Measurements from ENCODE around the gene ZEB2.

The ZEB2 gene

DNA sequence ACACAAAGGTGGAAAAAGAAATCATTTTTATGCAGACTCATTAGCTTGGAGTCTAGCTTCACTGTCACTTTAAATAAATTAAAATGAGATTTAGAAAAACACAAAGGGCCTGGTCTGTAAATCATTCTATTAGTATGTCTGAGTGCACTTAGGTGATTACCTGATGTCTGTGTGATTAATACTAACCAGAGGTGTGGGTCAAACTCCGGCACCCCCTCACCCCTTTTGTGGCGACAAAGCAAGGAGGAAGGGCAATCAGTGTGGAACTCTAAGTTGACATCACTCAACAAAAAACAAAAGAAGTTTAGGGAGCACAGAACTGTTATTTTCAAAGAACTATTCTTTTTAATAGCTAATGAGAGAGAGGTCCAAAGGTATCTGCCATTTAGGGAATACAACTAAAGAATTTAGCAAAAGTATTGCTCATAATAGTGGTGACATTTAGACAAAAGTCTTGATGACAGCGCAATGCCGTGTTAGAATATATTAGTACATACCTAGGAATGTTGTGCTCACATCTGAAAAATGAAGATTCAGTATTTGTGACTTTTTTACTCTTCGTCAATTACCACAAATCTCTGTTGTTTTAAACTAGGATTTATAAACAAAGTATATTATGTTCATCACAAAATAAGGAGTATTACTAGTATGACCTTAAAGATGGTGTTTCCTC lies 66.3 kb downstream of the ZEB2 start:
- DNase-seq (ENCODE audit: low read depth in 1 of 2, low spot score in 1 of 2): no peak

DNA sequence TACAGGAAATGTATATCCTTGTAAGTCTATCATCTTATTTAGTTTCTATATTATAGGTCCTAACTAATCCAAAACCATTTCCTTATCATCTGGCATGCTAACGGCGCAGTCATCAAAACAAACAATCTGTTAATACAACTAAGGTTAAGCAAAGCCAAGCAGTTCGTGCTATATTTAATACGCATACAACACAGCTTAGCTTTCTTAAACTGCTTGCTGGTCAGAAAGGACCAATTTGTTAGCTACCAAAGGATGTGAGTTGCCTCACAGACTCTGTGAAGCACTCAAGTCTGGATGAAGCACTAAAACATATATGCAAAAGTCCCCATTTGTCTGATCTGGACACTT lies 67.0 kb downstream of the ZEB2 start:
- no peak for DNase-seq (ENCODE audit: low read depth in 1 of 2, low spot score in 1 of 2)

DNA sequence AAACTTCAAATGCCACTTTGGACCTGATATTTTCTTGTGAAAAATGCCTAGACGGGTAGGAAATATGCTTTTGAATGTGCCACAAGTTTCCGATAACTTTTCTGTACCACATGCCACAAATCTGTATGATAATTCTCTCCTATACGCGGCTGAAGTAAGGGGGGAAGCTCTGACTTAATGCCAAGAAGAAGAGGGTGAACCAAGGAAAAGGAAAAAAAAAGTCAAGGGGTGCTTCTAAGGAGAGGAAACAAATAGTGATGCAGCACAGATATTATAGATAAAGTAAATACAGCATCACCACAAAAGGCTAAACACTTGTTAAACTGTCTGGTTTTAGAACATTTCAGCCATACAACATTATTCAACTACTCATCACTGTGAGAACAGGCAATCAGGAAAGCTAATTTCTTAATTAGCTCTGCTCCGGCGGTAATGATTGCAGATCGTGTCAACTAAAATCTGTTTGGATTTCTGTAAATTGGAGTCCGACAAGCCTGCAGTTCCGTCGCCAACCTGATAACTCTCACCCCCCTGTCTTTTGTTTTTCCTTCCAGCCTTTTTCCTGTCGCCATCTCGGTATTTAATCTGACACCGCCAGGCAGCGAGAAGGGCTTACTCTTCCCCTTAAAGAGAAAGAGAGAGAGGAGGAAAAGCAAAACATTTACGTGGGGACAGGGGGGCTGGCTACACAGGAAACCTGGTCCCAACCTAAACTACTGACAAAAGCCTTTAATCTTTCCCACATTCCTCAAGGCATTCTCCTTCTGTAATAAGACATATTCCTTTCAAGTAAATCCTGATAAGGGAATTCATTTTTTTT lies 67.5 kb downstream of the ZEB2 start:
- no peak for DNase-seq (ENCODE audit: low read depth in 1 of 2, low spot score in 1 of 2)

DNA sequence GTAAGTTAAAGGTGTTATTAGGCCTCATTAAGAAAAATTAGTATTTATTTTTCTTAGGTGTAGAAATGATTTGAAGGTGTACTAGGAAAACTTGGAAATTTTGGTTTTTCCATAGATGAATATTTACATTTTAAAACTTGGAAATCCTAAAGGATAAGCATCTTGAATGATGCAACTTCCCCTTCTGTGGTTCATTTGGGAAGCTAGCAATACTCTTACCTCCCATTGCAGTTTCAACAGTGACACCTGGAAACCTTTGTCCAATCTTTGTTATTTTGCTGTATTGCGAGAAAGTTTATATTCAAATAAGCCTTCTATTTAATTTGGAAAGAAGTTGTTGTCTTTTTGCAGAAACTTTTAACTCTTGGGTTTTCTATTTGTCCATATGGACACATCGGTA lies 68.5 kb downstream of the ZEB2 start:
- no peak for DNase-seq (ENCODE audit: low read depth in 1 of 2, low spot score in 1 of 2)

DNA sequence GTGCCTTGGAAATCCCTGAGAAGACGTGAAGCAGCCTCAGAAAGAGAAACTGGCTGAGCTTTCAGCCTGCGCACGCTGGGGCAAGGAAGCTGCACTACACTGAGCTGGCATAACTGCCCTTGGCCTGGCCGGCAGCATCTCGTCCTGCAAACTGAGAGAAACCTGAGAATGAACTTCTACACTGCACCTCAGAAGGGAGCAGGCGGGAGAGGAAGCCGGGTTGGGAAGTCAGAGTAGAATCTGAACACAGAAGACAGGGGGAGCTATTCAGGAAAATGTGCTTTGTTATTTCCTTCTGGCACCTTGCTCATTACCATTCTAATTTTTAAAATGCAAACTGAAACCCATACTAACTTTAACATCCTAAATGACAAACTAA lies 70.9 kb downstream of the ZEB2 start:
- no peak for DNase-seq (ENCODE audit: low read depth in 1 of 2, low spot score in 1 of 2)

DNA sequence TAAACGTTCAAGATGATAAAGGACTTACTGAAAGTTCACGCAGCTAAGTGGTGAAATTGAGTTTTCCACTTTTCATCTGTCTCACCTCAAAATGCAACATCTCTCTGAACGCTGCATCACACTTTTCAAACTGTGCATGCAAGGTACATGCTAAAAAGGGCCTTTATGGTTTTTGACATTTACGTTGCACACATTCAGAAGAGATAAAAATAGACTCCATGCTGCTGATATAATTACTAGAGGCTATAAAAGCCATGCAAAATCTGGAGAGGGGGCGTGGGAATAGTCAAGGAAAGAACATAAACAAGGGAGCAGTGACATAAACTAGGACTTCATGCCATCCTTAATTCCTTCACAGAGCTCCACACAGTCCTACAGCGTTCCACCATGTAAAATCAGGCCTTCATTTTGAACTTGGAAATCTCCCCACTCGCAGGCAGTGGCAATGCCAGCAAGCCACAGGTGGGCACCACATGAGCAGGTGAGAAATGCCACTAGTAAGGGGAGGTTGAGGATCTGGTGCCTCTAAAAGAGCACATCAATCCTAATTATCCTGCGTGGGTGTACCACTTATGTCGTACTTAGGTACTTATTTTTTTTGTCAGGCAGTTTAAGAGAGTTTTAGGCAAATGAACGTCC lies 71.4 kb downstream of the ZEB2 start:
- no peak for DNase-seq (ENCODE audit: low read depth in 1 of 2, low spot score in 1 of 2)

DNA sequence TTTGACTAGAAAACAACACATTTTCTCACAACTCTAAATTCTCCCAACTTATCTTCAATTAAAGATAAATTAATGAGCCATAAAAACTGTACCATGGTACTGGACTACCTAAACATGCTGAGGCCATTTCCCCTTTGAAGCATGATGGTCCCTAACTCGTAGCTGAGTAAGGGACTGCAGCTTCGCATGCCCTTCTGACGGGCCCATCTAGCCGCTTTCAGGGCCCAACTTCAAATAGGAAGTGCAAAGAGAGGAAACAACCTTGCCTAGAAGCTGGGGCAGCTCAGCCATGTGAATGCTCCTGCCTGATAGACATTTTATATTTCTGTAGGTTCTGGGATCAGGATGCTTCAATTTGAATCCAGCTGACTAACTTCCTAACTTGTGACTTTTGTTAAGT lies 72.4 kb downstream of the ZEB2 start:
- no peak for DNase-seq (ENCODE audit: low read depth in 1 of 2, low spot score in 1 of 2)

DNA sequence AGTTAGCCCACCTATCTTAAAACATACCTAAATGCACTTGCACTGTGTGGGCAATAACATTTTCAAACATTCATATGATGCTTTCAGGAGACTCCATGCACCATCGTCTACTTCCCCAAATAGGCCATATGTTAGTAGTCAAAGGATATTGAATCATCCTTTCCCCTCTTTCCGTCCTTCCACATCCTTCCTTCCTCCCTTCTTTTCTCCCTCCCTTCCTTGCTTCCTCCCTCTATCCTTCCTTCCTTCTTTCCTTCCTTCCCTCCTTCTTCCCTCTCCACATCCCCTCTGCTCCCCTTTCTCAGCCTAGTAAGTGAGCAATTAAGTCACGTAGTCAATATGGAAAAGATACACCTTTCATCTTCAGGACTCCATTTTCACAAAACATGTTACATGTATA lies 73.8 kb downstream of the ZEB2 start:
- no peak for DNase-seq (ENCODE audit: low read depth in 1 of 2, low spot score in 1 of 2)

DNA sequence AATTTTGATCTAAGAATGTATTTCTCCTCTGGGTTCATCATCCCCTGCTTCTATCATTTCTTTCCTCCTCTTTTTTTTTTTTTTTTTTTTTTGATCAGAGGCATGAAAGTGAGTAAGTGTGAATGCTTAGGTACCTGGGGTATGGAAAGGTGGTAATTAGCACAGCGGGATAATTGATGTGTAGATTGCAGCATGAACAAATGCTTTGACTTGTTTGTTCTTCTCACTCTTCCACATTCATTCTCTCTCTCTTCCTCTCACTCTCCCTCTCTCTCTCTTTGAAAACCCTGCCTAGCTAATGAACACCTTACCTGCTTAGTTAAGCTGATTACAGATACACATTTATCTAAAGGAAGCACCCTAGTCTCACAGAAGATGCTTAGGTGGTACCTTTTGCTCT lies 74.7 kb downstream of the ZEB2 start:
- no peak for DNase-seq (ENCODE audit: low read depth in 1 of 2, low spot score in 1 of 2)

DNA sequence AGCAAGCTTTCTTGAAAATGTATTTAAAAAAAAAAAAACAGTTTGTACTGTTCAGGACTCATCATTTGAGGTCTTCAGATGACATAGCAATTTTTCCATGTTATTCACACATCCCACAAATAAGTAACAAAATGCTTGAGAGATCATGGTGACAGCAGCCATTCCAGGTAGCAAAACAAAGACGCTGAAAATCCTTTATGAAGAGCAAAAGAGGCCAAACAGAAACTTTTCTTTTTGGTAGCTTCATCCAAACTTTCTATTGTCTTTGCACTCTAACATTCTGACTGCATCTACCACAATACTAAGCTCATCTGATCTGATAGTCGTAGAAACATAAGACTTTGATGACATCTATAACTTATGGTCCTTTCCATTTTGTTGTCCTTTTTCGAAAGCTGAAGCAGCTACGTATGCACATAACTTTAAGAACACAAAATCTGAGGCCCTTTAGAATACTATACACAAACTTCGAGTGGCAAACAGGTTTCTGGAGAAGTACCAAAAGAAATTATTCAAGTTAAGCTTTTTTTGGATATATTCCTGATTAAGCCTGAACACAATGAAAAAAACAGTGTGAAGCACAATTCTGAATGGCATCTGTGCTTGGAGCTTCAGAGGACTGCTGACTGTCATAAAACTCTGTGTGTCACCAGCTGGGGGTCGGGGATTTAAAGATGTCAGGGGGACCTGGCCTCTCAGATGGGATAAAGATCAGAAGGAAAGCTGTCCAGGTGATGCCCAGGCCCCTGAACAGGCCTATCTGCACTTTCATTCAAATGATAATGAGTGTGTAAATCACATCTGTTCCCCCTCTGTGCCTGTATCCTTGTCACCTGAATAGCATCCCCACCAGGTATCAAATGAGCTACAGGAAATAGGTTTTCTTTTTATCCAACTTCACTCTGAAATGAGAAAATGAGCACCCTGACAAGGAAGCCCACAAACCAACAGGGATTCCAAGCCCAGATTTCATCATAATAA lies 75.8 kb downstream of the ZEB2 start:
- no peak for DNase-seq (ENCODE audit: low read depth in 1 of 2, low spot score in 1 of 2)

DNA sequence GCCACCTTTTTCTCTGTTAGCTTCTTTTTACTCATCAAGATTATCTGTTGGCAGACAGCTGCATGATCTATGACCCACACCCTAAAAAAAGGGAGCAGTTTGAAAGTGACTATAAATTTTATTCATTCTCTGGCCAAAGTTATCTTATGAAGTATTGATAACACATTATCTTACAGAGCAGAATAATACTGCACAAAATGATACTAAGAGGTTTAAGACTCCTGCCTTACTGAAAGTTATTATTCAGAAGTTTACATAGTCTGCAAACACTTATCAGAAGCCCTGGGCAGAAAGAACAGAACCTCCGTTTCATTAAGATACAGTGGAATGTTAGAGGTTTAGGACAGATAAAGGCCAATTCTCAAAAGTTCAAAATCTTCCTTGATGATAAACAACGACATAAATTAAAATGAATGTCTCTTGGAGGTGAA lies 78.2 kb downstream of the ZEB2 start:
- DNase-seq (ENCODE audit: low read depth in 1 of 2, low spot score in 1 of 2): no peak

DNA sequence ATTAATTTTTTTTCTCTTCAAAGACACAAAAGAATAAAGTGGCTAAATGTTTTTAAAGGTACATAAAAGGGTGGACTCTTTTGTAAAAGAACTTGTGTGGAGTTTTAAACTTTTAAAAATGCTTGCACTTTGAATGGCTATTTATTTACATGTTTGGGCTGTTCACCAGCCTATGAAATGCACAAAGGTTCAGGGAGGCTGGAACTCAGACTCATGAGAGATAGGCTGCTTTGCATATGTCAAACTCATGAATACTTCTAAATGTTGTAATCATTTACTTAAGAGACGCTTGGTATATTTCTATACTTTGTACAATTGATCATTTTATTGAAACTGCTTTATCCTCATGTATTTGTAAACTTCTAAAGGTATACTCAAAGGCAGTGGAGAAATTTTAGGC lies 79.9 kb downstream of the ZEB2 start:
- DNase-seq (ENCODE audit: low read depth in 1 of 2, low spot score in 1 of 2): no peak

DNA sequence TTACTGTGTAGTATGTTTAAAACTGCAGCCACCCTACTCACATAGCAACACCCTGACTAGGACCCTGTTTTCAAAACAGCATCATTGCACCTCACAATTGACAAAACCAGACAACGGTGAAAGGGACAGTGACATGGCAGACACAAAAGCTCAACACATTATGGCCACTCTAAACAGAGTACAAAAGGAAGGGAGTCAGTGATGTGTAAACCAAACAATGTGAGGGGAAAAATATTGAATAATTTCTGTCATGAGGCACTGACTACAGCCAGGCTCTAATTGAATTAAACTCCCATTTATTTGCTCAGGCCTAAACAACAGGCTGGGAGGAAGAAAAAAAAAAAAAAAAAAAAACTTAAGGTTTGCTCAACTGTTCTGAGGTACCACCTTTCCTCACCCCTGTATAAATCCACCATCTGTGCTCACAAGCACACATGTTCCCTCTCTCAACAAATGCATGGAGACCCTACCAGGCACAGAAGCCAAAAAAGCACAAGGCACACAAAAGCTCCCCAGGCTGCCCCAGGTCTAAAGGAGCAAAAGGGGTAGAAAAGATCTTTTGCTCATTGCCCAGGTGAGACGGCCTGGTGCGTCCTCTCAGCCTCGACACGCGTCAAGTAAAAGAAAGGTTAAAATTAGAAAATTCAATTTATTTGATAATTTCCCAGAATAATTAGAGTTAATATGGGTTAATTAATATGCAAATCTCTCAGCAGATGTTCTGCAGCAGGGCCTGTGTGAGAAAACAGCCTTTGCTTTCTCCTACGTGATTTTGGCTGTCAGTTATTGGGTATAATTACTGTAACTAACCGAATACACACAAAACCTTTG lies 80.9 kb downstream of the ZEB2 start:
- no peak for DNase-seq (ENCODE audit: low read depth in 1 of 2, low spot score in 1 of 2)

DNA sequence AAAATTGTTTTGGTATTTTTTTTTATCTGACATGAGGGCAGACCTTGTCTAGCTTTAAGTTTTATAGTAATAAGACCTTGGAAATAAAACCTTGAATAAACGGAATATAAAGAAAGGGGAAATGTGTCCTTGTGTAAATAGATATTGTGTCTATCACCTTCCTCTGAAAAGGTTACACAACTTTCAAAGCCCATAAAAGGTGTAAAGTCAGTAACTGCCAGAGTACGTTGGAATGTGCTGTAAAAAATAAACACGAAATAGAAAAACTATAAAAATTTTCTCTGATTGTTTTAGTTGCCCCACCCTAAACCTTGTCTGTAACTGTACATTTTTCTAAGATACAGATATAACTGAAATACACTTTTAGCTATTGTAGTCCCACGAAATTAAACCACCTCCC lies 82.3 kb downstream of the ZEB2 start:
- no peak for DNase-seq (ENCODE audit: low read depth in 1 of 2, low spot score in 1 of 2)

DNA sequence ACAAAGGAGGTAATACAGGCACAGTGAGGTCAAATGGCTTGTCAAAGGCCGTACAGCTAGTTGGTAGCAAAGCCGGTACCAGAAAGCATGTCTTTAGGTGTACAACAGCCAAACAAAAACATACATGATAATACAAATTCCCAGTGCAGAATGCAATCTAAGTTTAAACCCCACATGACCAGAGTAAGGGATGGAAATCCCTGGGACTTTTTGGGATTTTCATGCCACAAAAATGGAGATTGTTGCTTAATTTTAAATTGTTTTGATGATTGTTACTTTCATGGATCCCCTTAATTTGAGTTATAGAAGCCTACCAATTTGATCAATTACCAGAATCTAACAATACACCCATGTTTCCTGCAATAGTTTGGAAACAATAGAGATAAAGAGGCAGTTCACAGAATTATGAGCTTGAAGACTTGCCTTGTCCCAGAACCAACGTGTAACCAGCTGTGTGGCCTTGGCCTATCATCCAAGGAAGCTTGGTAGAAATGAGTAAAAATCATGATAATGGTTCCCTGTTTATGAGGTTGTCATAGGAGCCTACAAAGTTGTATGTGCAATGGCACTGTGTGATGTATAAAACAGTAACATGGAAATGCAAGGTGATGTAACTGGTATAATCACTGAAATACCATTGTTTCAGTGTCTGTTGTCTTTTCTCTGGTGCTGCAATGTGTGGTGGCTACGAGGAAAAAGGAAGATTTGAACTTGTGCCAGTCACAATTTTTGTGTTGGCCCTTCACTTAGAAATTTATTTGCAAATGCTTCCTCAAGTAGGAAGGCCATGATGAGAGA lies 85.3 kb downstream of the ZEB2 start:
- no peak for DNase-seq (ENCODE audit: low read depth in 1 of 2, low spot score in 1 of 2)

DNA sequence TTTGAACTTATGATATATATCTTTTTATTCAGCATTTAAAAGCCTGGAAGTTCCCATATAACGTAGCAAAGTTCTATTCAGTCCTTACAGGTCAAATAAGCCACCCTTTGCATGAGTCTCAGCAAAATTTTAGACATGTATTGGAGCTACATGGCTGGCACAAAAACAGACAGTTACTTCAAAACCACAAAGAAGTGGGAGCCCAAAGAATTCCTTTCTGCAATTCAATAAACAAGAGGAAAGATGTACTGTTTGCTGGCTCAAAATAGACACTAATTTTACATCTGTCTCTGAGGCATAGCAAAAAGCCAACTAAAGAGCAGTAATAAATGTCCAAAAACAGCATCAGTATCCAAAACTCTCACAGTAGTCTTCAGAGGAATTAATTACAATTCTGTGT lies 87.0 kb downstream of the ZEB2 start:
- no peak for DNase-seq (ENCODE audit: low read depth in 1 of 2, low spot score in 1 of 2)

DNA sequence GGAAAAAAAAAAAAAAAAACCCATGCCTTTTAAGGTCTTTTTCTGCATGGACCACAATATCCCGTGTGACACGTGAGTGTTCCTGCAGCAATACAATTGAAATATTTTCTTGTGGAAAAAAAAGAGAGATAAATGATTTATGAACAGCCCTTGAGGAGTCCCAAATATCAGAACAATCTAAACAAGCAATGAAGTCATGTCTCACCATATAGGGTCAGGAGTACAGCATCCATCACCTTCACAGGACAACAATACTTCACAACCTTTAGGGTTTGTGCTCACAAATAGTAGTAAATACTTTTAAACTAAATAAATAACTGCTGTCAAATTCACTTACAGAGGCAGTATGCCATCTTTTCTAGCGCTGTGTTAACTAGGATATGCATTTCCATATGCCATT lies 87.9 kb downstream of the ZEB2 start:
- no peak for DNase-seq (ENCODE audit: low read depth in 1 of 2, low spot score in 1 of 2)

DNA sequence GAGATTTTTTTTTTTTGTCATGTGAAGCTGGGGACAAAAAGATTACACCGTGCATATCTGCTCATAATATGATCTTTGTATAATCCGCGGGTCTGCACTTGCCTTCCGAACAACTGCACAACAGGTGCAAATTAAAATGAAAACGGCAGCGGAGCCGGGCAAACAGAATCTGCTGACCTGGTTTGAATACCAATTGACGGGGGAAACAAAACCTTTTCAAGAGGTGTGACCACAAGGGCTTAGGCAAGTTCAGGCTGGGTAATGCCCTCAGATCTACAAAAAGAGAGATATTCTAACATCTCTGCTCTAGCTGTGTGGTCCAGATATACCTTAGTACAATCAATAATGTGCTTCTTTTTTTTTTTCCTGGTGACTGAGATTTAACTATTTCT lies 88.5 kb downstream of the ZEB2 start:
- DNase-seq (ENCODE audit: low read depth in 1 of 2, low spot score in 1 of 2): no peak

DNA sequence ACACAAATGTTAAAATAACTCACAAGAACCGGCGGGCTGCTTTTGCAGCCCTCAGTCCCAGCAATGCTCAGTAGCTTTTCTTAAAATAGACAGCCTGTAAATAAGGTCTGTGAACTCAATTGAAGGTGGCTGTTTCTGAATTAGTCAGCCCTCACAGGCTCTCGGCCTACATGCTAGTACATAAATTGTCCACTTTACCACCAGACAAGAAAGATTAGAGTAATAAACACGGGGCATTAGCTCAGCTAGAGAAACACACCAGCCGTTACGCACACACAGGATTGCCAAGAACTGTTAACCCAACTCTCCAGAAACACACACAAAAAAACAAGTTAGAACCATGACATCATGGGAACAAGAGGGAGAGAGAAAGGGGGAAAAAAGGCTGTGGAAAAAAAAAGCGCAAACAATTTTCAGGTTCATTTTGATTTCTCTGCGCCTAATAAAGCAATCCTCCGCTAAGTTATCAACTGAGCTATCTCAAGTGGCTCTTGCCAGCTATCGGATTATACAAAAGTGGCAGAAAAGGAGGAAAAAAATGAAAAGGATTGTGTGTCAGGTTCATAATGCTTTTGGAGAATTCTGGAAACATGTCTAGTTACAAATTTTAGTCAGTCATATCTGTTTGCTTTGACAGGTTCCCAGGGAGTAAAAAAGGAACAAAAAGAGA lies 89.1 kb downstream of the ZEB2 start:
- DNase-seq (ENCODE audit: low read depth in 1 of 2, low spot score in 1 of 2): no peak

Measured in stimulated activated CD4-positive, alpha-beta T cell treated with anti-CD3 and anti-CD28 coated beads, Interleukin-15, amount 100 ng/mL, for 1 hour (primary cell).